GM13976 (cell line): ENCODE data around the gene KCNK5.

Experiments used
- DNase-seq: peaks from one replicate; pipeline ENCODE4 v3.0.0; 2012; ENCODE audit warnings: low spot score
- CTCF ChIP-seq: IDR thresholded peaks from 2 replicates; pipeline ENCODE4 v1.5.1; 2012; ENCODE audit warnings: borderline replicate concordance, mild to moderate bottlenecking; ENCODE audit not compliant: insufficient read depth; ENCODE audit errors: extremely low read depth, missing control alignments, control extremely low read depth
- in situ Hi-C: fragments of 300-500 bp; cut with MboI; formaldehyde crosslinking; loops from one replicate; pipeline ENCODE4 v1.12.0; 2022; ENCODE audit warnings: low sequenced_read_pairs, mixed read lengths, inconsistent platforms; ENCODE audit not compliant: unreplicated experiment

The KCNK5 gene

GRCh38 chr6:39213195-39213920, 15.9 kb downstream of the KCNK5 start:
- in situ Hi-C loops, result no loop called here
- no peak for DNase-seq

GRCh38 chr6:39211183-39211582, 18.1 kb downstream of the KCNK5 start:
- in situ Hi-C loops, result no loop called here
- no peak for TF ChIP-seq CTCF
- no peak for DNase-seq

More at GRCh38 chr6:39213195-39213920, 15.9 kb downstream of the KCNK5 start:
- TF ChIP-seq CTCF, result no peak

- no peak for TF ChIP-seq CTCF
- in situ Hi-C loops, result no loop called here
- no peak for DNase-seq
Observed at GRCh38 chr6:39210450-39210849, 18.8 kb downstream of the KCNK5 start.

- DNase-seq, result no peak
- in situ Hi-C loops, result no loop called here
- no peak for TF ChIP-seq CTCF
Observed at GRCh38 chr6:39209911-39210310, 19.4 kb downstream of the KCNK5 start.

- TF ChIP-seq CTCF, result no peak
- in situ Hi-C loops, result no loop called here
- no peak for DNase-seq
Observed at GRCh38 chr6:39209360-39209811, 19.9 kb downstream of the KCNK5 start.

- DNase-seq, result no peak
- in situ Hi-C loops, result no loop called here
- TF ChIP-seq CTCF, result no peak
Observed at GRCh38 chr6:39208223-39208739, 21.0 kb downstream of the KCNK5 start.
